PC-9 (cell line): ENCODE data around the gene STK39.

ENCODE experiments used
- CTCF ChIP-seq: fragments of 200-600 bp; sonication (generic); conservative IDR thresholded peaks from 2 replicates; pipeline ENCODE4 v1.6.1; 2017; ENCODE audit warnings: mixed run types, antibody characterized with exemption, mild to moderate bottlenecking, moderate library complexity
- EZH2 ChIP-seq: fragments of 200-600 bp; sonication (generic); IDR thresholded peaks from 2 replicates; pipeline ENCODE4 v1.8.0; 2017; ENCODE audit warnings: antibody characterized with exemption, low read depth

GRCh38 chr2:168132389-168132788, 115.0 kb downstream of the STK39 start:
- TF ChIP-seq CTCF (no peak), EZH2 (no peak)
